CD8-positive, alpha-beta memory T cell (primary cell): ENCODE measurements around the gene GATC. TPM values are rescaled to one million over a fixed set of nuclear protein-coding genes. Genes with fewer than 3 reads are reported as not detected.
A peak's percentile ranks its signal among the peaks of the same experiment; 100 is the strongest.

Source experiments
- CTCF ChIA-PET: fragments of 350-600 bp; sonication (Branson Sonifier 250); formaldehyde crosslinking; loops from one replicate; lab custom pipeline; 2021; ENCODE audit warnings: antibody characterized with exemption; lab: Charles Lee
- POLR2A ChIA-PET: fragments of 350-600 bp; sonication (Branson Sonifier 250); formaldehyde crosslinking; loops from one replicate; lab custom pipeline; 2021; ENCODE audit warnings: antibody characterized with exemption; lab: Charles Lee
- DNase-seq, 5 donors: peaks; one replicate each; pipeline versions ENCODE4 v3.0.0 to v3.0.0-alpha.2; 2020 to 2022; ENCODE audit warnings: mixed read lengths in 1 of 5
- H3K27ac ChIP-seq: one replicate; pipeline ENCODE4 v1.7.0; 2013; ENCODE audit warnings: low read depth, mild to moderate bottlenecking, low read length, moderate library complexity
- H3K27me3 ChIP-seq: 2 replicates; pipeline ENCODE4 v1.7.0; 2013; ENCODE audit warnings: low read length, mild to moderate bottlenecking; ENCODE audit not compliant: insufficient read depth, poor library complexity, severe bottlenecking
- H3K36me3 ChIP-seq: 2 replicates; pipeline ENCODE4 v1.7.0; 2013; ENCODE audit warnings: mild to moderate bottlenecking, low read length, moderate library complexity; ENCODE audit not compliant: insufficient read depth
- H3K4me1 ChIP-seq: 2 replicates; pipeline ENCODE4 v1.7.0; 2013; ENCODE audit warnings: mild to moderate bottlenecking, low read length, moderate library complexity; ENCODE audit not compliant: insufficient read depth
- H3K4me3 ChIP-seq: 2 replicates; pipeline ENCODE4 v1.7.0; 2013; ENCODE audit warnings: mild to moderate bottlenecking, low read length
- H3K9me3 ChIP-seq: 2 replicates; pipeline ENCODE4 v1.7.0; 2013; ENCODE audit warnings: mild to moderate bottlenecking, low read length
- H3K27ac Mint-ChIP-seq, 8 donors: one replicate each; pipeline ENCODE4 v1.8.0; 2020 to 2021; ENCODE audit warnings: mixed read lengths in 8 of 8, mild to moderate bottlenecking in 6 of 8, inconsistent platforms in 3 of 8, moderate library complexity in 3 of 8
- H3K27me3 Mint-ChIP-seq, 2 donors: one replicate each; pipeline ENCODE4 v1.8.0; 2020 to 2021; ENCODE audit warnings: mixed read lengths in 2 of 2, mild to moderate bottlenecking in 1 of 2, moderate library complexity in 1 of 2
- H3K36me3 Mint-ChIP-seq, 3 donors: one replicate each; pipeline ENCODE4 v1.8.0; 2020 to 2021; ENCODE audit warnings: mixed read lengths in 3 of 3, inconsistent platforms in 1 of 3, mild to moderate bottlenecking in 1 of 3
- H3K4me1 Mint-ChIP-seq, 3 donors: one replicate each; pipeline ENCODE4 v1.8.0; 2020 to 2021; ENCODE audit warnings: mixed read lengths in 3 of 3, inconsistent platforms in 1 of 3, mild to moderate bottlenecking in 1 of 3
- H3K4me3 Mint-ChIP-seq, 7 donors: one replicate each; pipeline ENCODE4 v1.8.0; 2020 to 2021; ENCODE audit warnings: mixed read lengths in 7 of 7, mild to moderate bottlenecking in 6 of 7, moderate library complexity in 4 of 7, inconsistent platforms in 2 of 7
- H3K9me3 Mint-ChIP-seq, 5 donors: one replicate each; pipeline ENCODE4 v1.8.0; 2020 to 2022; ENCODE audit warnings: mixed read lengths in 5 of 5, mild to moderate bottlenecking in 3 of 5, moderate library complexity in 2 of 5, inconsistent platforms in 1 of 5
- polyA plus RNA-seq: library from polyadenylated mRNA; unstranded; fragments of 300-500 nt; fragmentation: Illumina TruSeq; gene quantifications from one replicate; pipeline ENCODE4 v1.2.3, GENCODE V29; 2021
- total RNA-seq, 2 experiments: library from RNA; stranded (reverse); gene quantifications; one replicate each; pipeline ENCODE4 v1.2.3, GENCODE V29; 2021

GATC gene
- total and polyA plus RNA-seq, 3 experiments from 2014 or later: 28.6 to 30.6 (median 29.8) TPM

DNA sequence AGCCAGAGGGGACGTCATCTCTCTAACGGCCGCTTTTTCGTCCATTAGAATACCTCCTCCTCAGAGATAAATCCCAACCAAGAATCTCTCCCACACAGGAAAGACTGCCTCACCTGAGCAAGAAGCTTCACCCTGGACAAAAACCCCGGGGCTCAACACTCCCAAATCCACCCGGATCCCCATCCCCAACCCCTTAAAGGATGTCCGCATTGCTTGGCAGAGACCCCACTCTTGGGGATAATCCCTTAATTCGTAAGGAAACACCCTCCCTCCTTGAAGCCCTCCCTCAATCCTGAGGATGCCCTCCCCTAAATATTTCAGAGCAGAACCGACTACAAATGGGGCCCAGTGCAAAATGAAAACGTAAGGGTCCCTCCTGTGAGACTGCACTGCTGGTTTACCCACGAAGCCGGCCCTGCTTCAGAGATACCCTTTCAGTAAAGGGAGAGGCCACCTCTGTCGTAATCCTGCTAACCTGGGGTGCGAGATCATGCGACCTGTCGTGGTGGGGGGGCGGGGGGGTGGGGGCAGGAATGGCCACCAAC is 49.0 kb downstream of the GATC start:
- Histone ChIP-seq H3K36me3 (peaks cover 13% of the 10 kb centered on the region), H3K4me1 (peaks cover 17% of the 10 kb centered on the region), H3K4me3 (peak overlapping the region; percentile 87), H3K9me3 (no peaks in the 10 kb centered on the region), H3K27me3 (no peaks in the 10 kb centered on the region), H3K27ac (peak overlapping the region; percentile 66)
- Mint-ChIP-seq H3K36me3 (peaks cover 0 to 23% (median 1%) of the 10 kb centered on the region in 3 donors), H3K27me3 (no peaks in the 10 kb centered on the region), H3K9me3 (no peaks in the 10 kb centered on the region), H3K27ac (peak overlapping the region; percentile 77 to 98 (median 92)), H3K4me1 (peaks cover 26 to 37% (median 32%) of the 10 kb centered on the region in 3 donors), H3K4me3 (peak overlapping the region; percentile 91 to 98 (median 94))
- ChIA-PET POLR2A (interaction anchor here (1.4 to 3.4 kb wide), 3 partner anchors 26 to 294 kb away, joined by 5 to 36 read pairs (median 5); partner anchors contain the start of genes POP5, RPLP0 and SRSF9), CTCF (interaction anchor here (0.9 to 4.6 kb wide), 9 partner anchors 14 to 138 kb away, joined by 3 to 36 read pairs (median 4); partner anchors contain the start of gene SRSF9)
- no peak for DNase-seq

- peak; percentile 95 to 98 (median 97) for DNase-seq
- ChIA-PET CTCF (interaction anchor here (0.8 to 4.6 kb wide), 12 partner anchors 9 to 139 kb away, joined by 3 to 36 read pairs (median 4); partner anchors contain the start of gene SRSF9), POLR2A (interaction anchor here (0.6 to 3.4 kb wide), 6 partner anchors 26 to 856 kb away, joined by 3 to 36 read pairs (median 5); partner anchors contain the start of genes POP5, RNU4-1, RPLP0 and SRSF9)
- H3K4me1 ChIP-seq: peaks cover 17% of the 10 kb centered on the region
- peak within 1 kb of the TSS; percentile 87 for H3K4me3 ChIP-seq
- Mint-ChIP-seq H3K9me3 (no peaks in the 10 kb centered on the region), H3K4me1 (peaks cover 30 to 42% (median 38%) of the 10 kb centered on the region in 3 donors), H3K27ac (peak within 1 kb of the TSS; percentile 77 to 98 (median 92)), H3K4me3 (peak within 1 kb of the TSS; percentile 91 to 98 (median 94)), H3K36me3 (peaks cover 0 to 30% (median 2%) of the 10 kb centered on the region in 3 donors), H3K27me3 (no peaks in the 10 kb centered on the region)
- H3K27ac ChIP-seq: peak within 1 kb of the TSS; percentile 78
- no peaks in the 10 kb centered on the region for H3K27me3 ChIP-seq
- H3K36me3 ChIP-seq: peaks cover 13% of the 10 kb centered on the region
- no peaks in the 10 kb centered on the region for H3K9me3 ChIP-seq
Observed at GRCh38 chr12:120495731-120496412, 49.6 kb downstream of the GATC start, which contains the start of gene DYNLL1. Gene DYNLL1 (plus strand): TSS chr12:120496113. CDS start chr12:120496422, 309 bp downstream.

- Mint-ChIP-seq H3K4me1 (peaks cover 30 to 42% (median 38%) of the 10 kb centered on the region in 3 donors), H3K9me3 (no peaks in the 10 kb centered on the region), H3K27ac (peak overlapping the region; percentile 77 to 98 (median 92)), H3K27me3 (no peaks in the 10 kb centered on the region), H3K4me3 (peak overlapping the region; percentile 91 to 98 (median 94)), H3K36me3 (peaks cover 0 to 31% (median 3%) of the 10 kb centered on the region in 3 donors)
- Histone ChIP-seq H3K27me3 (no peaks in the 10 kb centered on the region), H3K4me1 (peaks cover 17% of the 10 kb centered on the region), H3K27ac (peak overlapping the region; percentile 78), H3K4me3 (peak overlapping the region; percentile 87), H3K36me3 (peaks cover 13% of the 10 kb centered on the region), H3K9me3 (no peaks in the 10 kb centered on the region)
- peak; percentile 52 to 78 (median 57) for DNase-seq
- ChIA-PET POLR2A (interaction anchor here (0.6 to 3.4 kb wide), 12 partner anchors 27 to 855 kb away, joined by 3 to 36 read pairs (median 4); partner anchors contain the start of genes COQ5, POP5, RNF10 and RNU4-1), CTCF (interaction anchor here (0.7 to 4.6 kb wide), 16 partner anchors 9 to 140 kb away, joined by 3 to 36 read pairs (median 4); partner anchors contain the start of genes POP5 and SRSF9)
Observed at GRCh38 chr12:120496413-120497340, 50.4 kb downstream of the GATC start.

GRCh38 chr12:120497524-120498150 is 51.4 kb downstream of the GATC start:
- peaks cover 30 to 42% (median 38%) of the 10 kb centered on the region in 3 donors for H3K4me1 Mint-ChIP-seq

DNA sequence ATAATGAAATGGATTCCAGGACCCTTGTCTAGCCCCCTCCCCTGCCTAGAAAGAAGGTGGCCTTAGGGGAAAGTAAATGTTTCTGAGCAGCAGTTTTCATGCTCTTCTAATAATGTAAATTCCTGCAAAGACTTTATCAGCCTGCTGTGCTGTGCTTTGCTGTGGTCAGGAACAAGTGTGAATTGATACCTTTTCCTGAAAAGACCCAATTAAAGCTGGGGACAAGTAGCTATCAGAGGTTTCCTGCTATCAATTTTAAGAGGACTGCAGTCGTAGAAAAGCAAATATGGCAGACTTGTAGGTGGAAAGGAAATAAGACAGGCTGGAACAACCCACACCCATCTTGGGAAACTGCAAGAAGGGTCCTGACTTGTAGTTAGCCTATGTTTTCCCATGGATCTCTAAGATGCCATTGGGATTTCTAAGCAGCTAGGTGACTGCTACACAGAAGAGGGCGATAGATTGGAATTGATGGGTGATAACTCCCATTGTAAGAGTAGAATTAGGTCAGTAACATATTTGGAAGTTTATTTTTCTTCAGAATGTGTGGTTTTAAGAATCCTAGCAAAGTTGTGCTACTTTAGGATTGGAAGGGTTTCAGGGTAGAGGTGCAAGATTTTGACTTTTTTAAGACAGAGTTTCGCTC is 52.7 kb downstream of the GATC start:
- peaks cover 17% of the 10 kb centered on the region for H3K4me1 ChIP-seq
- H3K27me3 ChIP-seq: no peaks in the 10 kb centered on the region
- H3K4me3 Mint-ChIP-seq: peak overlapping the region in 3 of 7 donors; percentile 70 to 96 (median 91)
- no peak overlapping the region for H3K27ac ChIP-seq
- no peaks in the 10 kb centered on the region for H3K9me3 Mint-ChIP-seq
- H3K27me3 Mint-ChIP-seq: no peaks in the 10 kb centered on the region
- peaks cover 3 to 45% (median 6%) of the 10 kb centered on the region in 3 donors for H3K36me3 Mint-ChIP-seq
- no peak for DNase-seq
- H3K36me3 ChIP-seq: peaks cover 23% of the 10 kb centered on the region
- H3K27ac Mint-ChIP-seq: peak overlapping the region in 6 of 8 donors; percentile 13 to 91 (median 44)
- peaks cover 30 to 42% (median 38%) of the 10 kb centered on the region in 3 donors for H3K4me1 Mint-ChIP-seq
- H3K9me3 ChIP-seq: no peaks in the 10 kb centered on the region
- POLR2A ChIA-PET: no interaction called here
- CTCF ChIA-PET: interaction anchor here (0.8 to 1.4 kb wide), 2 partner anchors 29 to 182 kb away, joined by 3 read pairs; partner anchors contain the start of gene SRSF9
- H3K4me3 ChIP-seq: no peak overlapping the region

More at GRCh38 chr12:120497524-120498150, 51.4 kb downstream of the GATC start:
- POLR2A ChIA-PET: interaction anchor here (0.9 to 3.4 kb wide), 3 partner anchors 28 to 35 kb away, joined by 3 to 36 read pairs (median 5); partner anchors contain the start of genes COQ5 and SRSF9
- Mint-ChIP-seq H3K27me3 (no peaks in the 10 kb centered on the region), H3K4me3 (peak overlapping the region; percentile 91 to 98 (median 94)), H3K36me3 (peaks cover 0 to 33% (median 3%) of the 10 kb centered on the region in 3 donors), H3K9me3 (no peaks in the 10 kb centered on the region), H3K27ac (peak overlapping the region; percentile 77 to 98 (median 92))
- Histone ChIP-seq H3K36me3 (peaks cover 13% of the 10 kb centered on the region), H3K4me1 (peaks cover 17% of the 10 kb centered on the region), H3K27ac (no peak overlapping the region), H3K27me3 (no peaks in the 10 kb centered on the region), H3K9me3 (no peaks in the 10 kb centered on the region), H3K4me3 (peak overlapping the region; percentile 87)
- DNase-seq: no peak
- CTCF ChIA-PET: interaction anchor here (0.7 to 4.6 kb wide), 6 partner anchors 19 to 140 kb away, joined by 3 to 36 read pairs (median 5); partner anchors contain the start of genes POP5 and SRSF9

GRCh38 chr12:120500581-120500980 is 54.3 kb downstream of the GATC start:
- H3K27me3 Mint-ChIP-seq: no peaks in the 10 kb centered on the region
- H3K27me3 ChIP-seq: no peaks in the 10 kb centered on the region
- no peak for DNase-seq
- ChIA-PET CTCF (interaction anchor here (1.0 to 1.2 kb wide), 3 partner anchors 30 to 64 kb away, joined by 3 to 4 read pairs (median 3); no protein-coding TSS in a partner anchor), POLR2A (interaction anchor here (1.1 kb wide), 1 partner anchor 32 kb away, joined by 3 read pairs; no protein-coding TSS in a partner anchor)
- peaks cover 22 to 34% (median 29%) of the 10 kb centered on the region in 3 donors for H3K4me1 Mint-ChIP-seq
- H3K4me1 ChIP-seq: peaks cover 11% of the 10 kb centered on the region
- H3K36me3 Mint-ChIP-seq: peaks cover 5 to 52% (median 6%) of the 10 kb centered on the region in 3 donors
- H3K27ac ChIP-seq: no peak overlapping the region
- H3K9me3 Mint-ChIP-seq: no peaks in the 10 kb centered on the region
- H3K4me3 Mint-ChIP-seq: peak overlapping the region in 1 of 7 donors; percentile 39
- H3K27ac Mint-ChIP-seq: peak overlapping the region in 6 of 8 donors; percentile 19 to 87 (median 72)
- peaks cover 28% of the 10 kb centered on the region for H3K36me3 ChIP-seq
- no peaks in the 10 kb centered on the region for H3K9me3 ChIP-seq
- H3K4me3 ChIP-seq: no peak overlapping the region
